AG20443 (cell line): ENCODE data around the gene STX1B.
"Not testable (repeated sequence)": the region's sequence is repeated elsewhere in the genome, so short reads cannot be mapped to it uniquely, and the experiment has no call there.

Source experiments
- DNase-seq: peaks from one replicate; pipeline ENCODE4 v3.0.0; 2012; ENCODE audit warnings: low spot score, mixed read lengths

The STX1B gene

DNA sequence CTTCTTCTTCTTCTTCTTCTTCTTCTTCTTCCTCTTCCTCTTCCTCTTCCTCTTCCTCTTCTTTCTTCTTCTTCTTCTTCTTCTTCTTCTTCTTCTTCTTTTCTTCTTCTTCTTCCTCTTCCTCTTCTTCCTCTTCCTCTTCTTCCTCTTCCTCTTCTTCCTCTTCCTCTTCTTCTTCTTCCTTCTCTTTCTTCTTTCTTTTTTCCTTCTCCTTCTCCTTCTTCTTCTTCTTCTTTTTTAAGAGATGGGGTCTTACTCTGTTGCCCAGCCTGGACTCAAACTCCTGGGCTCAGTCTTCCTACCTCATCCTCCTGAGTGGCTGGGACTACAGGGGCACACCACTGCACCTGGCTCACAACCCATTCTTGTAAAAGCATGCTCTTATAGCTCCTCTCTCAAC is 2.9 kb upstream of the STX1B start:
- DNase-seq = not testable (repeated sequence)

DNA sequence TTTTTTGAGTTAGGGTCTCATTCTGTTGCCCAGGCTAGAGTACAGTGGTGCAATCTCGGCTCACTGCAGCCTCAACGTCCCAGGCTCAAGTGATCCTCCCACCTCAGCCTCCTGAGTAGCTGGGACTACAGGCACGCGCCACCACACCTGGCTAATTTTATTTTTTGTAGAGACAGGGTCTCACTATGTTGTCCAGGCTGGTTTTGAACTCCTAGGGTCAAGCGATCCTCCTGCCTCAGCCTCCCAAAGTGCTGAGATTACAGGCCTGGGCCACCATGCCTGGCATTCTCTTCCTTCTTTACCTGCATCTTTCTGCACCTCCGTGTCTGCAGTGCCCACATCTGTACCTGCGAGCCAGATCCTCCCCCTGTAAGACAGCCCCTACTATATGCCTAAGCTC is 1.4 kb upstream of the STX1B start:
- not testable (repeated sequence) for DNase-seq

DNA sequence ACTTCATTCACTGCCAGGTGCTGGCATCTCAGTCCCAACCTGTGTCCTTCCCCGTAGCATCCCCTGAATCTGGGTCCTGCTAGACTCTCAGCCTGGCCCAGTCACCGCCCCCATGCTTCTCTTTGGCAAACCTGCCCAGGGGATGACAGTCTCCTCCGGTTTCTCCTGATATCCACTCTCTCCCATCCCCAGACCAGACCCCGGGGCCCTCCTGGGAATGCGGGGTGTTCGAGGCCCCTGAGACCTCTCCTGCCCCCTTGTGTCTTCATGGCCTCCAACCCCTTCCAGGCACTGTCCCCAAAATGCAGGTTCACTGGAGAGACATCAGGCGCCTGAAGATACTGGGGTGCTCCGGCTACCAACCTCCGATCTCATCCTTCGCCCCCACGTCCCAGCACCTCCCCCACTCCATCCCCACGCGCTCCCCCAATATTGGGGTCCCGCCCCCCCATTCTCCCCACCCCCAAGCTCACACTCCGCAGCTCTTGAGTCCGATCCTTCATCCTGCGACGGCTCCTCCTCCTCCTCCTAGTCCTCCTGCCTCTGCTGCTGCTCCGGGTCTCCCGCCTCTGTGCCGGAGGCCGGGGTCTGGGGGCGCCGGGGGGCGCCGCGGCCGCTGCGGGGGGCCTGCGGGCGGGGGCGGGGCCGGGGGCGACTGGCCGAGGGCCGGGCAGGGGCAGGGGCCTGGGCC is 399 bp downstream of the STX1B start:
- no peak for DNase-seq

DNA sequence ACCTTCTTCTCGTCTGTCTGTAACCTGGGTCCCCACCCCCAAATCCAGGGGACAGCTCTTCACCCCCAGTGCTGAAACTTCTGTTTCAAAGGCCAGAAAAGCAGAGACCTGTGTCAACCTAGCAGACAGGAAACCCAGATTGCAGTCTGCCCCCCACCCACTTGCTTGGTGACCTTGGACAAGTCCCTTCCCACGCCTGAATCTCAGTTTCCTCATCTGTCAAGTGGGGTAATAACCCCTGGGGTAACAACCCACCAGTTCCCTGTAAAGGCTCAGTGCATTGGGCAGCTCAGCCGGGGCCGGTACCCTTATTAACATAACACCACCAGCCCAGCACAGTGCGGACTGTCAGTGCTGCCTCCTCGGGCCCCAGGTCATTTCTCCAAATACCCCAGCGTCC is 1.3 kb downstream of the STX1B start:
- DNase-seq = no peak

DNA sequence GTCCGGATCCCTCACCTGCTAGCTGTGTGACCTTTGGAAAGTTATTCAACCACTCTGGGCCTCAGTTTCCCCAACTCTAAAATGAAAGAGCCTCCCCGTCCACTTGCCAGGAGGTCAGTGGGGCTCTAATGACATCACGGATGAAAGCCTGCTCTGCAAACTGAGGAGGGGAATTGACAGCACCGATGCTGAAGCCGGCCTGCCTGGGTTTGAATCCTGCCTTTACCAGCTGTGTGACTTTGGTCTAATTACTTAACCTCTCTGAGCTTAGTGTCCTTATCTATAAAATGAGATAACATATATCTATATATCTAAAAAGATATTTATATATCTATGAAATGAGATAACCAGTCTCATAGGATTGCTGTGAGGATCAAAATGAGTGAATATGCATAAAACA is 1.9 kb downstream of the STX1B start:
- DNase-seq = no peak

DNA sequence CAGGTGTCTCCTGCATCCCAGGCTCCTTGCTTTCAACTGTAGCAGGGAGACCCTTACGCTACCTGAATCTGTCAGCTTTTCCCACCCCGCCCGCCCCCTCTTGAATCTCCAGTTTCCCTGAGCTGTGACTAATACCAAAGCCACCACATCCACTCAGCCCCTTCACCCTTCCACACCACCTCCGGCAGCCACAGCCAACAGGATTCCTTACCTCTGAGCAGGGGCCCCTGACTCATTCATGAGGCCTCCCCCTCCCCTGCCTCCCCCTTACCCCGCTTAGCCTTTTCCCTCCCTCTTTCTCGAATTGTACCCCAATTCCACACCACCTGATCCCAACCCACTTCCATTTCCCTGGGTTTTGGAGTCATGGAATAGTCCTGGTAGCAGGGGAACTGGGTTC is 2.3 kb downstream of the STX1B start:
- peak; percentile 72 for DNase-seq

DNA sequence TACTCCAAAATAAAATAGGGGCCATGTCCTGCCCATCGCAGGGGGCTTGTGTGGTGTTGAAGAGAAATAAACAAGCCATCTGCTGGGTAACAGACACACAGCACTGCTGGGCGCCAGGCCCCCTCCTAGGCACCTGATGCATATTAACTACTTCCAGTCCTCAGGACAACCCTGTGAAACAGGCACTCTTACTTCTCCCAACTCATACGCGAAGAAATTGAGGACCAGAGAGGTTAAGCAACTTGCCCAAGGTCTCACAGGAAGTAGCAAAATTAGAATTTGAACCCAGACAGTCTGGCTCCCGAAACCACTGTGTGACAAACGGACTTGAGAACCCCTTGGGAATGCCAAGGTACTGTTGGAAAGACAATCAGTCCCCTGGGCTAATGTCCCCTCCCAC is 2.8 kb downstream of the STX1B start:
- no peak for DNase-seq

DNA sequence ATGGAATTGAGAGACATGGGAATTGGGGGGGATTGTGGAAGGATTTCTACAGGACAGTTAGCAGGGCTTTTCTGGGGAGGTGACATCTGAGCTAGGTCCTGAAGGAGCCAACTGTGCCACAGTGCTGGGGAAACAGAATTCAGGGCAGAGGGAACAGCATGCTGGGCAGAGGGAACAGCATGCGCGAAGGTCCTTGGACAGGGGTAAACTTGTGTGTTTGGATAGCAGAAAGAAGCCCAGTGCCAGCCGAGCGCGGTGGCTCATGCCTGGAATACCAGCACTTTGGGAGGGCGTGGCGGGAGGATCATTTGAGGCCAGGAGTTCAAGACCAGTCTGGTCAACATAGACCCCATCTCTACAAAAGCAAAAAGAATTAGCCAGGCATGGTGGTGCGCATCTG is 3.8 kb downstream of the STX1B start:
- DNase-seq = no peak

DNA sequence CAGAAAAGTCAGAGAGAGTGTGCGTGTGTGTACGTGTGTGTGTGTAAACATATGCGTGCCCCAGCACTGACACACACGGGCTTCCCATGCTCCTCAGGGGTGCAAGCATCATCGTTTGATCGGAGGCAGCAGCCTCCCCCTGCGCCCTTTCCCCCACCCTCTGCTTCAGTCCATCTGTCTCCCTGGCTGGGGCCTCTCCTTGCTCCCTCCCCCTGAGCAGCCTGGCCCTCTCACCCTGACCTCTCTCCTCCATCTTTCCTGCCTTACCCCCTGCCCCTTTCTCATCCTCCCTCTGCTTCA is 4.4 kb downstream of the STX1B start:
- no peak for DNase-seq

DNA sequence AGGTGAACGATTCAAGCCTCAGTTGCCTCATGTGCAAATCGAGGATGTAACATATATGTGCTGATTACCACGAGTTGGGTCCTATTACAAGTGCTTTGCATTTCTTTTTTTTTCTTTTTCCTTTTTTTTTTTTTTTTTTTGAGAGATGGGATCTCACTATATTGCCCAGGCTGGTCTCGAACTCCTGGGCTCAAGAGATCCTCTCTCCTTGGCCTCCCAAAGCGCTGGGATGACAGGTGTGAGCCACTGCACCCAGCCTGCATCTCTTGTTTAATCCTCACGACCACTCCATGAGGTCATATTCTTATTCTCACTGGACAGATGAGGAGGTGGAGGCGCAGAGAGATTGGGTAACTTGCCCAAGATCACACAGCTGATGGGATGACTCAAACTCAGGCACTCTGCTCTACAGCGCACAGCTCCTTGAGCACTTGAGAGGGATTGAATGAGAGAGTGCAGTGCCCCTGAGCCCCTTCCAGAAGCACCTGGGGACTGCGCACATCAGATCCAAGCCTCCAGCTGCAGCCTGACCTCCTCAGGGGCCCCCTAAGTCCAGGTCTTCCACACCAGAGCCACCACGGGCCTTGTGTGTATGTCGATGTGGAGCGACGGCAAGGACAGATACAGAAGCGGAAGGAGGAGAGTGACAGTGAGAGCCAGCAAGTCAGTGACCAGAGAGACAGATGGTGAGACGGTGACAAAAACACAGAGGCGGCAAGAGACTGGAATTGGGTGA is 4.9 kb downstream of the STX1B start:
- DNase-seq = no peak

DNA sequence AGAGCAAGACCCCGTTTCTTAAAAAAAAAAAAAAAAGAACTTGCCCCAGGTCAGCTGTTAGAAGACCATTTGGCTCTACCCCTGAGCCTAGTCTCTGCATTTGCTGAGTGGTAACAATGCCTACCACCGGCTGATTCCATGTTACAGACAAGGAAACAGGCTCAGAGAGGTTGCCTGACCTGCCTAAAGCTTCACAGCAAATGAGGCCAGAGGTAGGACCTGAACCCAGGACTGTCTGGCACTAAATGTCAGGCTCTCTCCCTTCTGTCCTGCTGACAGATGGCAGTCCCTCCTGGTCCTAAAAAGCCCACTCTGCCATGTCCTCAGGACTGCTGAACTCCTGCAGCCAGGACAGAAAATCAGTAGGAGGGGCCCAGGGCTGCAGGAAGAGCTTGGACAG is 5.8 kb downstream of the STX1B start:
- no peak for DNase-seq

DNA sequence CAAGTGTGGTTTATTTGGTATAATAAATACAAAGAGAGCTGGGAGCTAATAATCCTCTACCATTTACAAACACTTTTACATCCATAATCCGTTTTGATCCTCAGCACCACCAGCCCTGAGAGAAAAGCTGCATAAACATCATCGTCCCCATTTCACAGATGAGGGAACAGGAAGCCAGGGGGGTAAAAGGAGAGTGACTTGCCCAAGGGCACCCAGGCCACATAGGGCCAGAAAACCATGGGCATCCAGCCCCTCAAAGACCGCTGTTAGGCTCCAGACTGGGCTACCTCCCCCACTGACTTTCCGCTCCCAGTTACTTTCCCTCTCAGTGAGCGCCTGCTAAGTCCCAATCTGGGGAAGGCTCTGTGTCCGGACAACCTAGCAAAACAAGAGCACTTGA is 6.7 kb downstream of the STX1B start:
- DNase-seq = no peak

DNA sequence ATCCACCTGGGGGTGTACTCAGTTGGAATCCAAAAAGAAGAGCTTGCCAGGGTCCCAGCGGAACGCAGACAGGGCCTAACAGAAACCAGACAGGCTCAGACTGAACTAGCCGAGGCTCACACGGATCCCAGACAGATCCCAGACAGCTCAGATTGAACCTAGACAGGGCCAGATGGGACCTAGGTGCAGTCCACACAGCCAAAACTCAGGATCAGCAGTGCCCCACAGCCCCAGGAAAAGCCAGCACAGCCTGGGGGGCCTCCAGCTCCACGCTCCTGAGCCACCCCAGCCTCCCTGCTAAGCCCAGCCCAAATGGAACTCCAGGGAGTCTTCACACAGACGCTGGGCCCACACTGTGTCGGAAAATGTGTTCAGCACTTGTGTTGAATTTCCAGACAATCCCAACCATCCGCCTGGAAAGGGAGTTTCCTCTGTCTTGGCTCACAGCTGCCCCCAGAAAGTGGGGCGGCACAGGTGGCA is 7.5 kb downstream of the STX1B start:
- no peak for DNase-seq

DNA sequence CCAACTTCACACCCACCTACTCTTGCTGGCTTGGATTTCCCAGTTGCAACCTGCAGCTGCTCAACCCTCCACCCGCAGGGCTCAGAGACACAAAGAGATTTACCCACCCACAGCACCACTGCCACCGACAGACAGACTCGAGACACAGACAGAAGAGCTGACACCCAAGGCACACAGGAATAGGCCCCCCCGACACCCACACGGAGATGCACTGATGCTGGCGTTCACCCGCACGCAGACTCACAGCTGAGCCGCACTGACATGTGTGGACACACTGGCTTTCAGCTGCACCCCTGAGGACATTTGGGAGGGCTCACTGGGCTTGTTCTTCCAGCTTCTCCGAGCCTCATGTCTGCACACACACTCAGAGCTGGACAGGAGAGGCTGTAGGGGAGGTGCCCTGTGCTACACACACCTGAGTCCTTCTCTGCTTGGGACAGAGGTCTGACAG is 8.2 kb downstream of the STX1B start:
- DNase-seq = no peak

DNA sequence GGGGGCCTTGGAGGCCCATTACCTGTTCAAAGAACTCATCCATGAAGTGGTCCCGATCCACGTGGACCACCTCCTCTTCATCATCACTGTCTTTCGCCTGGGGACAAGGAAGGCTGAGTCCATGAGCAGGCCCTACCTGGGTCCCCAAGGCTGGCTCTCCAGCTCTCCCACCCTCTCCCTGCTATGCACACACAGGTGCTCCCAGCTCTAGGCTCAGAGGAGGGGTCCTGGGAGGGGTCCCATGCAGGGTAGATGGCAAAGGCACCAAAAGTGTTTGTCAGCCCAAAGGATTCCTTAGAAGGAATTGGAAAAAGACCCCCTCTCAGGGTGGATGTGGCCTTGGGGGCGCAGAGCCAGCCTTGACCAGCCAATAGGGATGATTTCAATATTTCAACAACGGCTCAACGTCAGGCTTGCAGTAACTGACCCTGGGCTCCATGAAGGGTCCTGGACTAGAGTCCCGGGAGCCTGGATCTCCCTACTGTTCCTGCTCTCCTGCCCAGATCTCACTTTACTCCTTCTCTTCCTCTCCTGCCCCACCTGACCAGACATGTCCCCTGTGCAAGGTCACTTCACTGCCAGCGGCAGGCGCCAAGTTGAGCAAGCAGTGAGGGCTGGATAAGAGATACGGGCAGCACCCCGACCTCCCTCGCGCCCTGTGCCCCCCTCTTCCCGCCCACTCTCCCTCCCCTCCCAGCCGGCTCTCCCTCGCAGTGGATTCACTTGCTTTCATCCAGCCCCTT is 8.8 kb downstream of the STX1B start:
- no peak for DNase-seq

DNA sequence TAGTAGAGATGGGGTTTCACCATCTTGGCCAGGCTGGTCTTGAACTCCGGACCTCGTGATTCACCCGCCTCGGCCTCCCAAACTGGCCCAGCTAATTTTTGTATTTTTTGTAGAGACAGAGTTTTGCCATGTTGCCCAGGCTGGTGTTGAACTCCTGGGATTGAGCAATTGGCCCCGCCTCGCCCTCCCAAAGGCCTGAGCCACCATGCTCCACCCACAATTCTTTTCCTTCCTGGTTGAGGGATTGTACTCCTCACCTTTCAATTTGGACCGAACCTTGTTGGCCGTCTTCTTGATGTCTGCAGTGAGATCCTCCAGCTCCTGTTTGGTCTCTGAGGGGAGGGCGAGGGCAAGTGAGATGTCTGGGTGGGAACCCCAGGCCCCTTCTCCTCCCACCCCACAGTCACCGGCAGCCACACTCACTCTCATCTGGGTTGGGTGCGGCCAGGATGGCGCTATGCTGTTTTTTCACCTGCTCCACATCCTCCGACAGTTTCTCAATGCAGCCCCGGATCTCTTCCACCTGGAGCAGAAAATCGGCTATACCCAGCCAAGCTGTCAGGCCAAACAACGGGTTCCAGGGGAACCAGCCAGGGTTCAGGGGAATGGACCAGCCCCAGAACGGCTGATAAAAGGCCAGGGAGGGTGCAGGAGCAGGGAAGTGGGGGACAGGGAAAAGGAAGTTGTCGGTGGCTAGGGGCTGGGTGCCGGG is 9.6 kb downstream of the STX1B start:
- DNase-seq = no peak

DNA sequence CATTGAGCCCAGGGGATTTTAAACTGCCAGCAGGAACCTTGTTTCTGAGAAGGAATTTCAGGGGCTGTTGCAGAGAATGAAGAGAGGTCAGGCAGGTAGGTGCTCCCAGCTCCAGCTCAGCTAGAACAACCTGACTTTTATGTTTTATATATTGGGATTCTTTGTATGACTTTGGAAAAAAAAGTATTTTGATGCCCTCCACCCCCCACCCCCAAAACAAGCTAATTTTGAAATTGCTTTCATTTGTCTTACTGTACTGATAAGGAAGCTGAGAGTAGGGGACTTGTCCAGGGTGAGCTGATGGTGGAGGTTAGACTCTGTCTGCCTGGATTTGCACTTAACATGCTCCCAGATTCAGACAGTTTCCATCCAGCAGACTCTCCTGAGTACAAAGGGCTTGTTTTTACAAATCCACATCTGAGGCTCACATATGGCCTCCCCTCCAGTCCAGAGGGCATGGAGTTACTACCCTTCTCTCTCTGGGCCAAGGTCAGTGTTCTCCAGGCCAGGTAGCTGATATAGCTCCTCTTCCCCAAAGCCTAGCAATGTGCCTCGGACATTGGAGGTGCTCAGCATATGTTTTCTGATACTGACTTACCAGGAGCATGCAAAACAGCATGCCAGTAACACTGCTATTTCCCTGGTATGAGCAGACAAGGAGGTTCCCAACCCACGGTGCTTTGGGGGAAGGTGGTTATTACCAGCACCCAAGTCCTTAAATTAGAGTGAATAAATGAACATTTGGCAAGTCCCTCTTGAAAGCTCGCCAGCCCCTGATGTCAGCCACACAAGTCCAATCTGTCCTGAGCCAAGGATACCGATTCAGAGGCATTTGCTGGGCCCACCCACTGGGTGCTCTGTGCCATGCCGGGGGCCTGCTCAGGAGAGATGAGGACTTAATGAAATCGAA is 11.3 kb downstream of the STX1B start:
- no peak for DNase-seq

DNA sequence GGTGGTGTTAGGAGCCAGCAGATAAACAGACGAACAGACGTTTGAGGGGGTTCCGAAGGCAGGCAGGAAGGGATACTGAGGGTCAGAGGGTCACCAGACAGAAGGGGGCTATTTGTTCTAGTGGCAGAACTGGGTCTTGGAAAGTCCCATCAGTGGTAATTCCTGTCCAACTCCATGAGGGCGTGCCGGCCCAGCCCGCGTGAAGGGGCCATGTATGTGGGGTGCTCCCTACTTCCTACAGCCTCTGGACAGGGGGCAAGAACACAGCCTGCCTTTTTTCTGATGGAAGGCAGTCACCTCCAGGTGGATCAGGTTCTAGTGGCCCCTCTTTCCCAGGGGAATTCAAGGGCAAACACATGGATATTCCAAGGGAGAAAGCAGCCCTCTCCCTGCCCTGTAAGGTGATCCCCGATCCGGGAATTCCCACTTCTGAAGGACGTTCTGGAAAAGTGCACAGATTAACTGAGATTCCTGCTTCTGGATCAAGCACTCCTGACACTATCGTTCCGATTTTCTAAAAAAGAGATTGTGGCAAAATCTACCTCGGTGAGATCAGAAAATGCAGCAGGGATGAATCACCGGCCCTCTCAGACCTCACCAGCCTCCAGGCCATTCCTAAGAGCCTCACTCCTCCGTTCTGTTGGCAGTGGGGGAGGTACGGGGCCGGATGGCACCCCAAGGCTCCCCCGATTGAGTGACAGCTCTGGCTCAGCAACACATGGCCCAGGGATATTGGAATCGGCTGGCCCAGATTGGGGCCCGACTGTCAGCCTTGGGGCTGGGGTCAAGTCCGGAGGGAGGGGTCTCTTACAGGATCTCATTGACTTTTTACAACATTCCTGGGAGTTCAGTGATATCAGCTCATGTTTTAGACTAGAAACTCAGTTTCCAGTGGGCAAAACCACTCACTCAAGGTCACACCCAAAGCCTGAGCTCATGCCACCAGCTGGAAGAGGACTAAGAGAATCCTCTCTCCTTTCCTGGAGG is 12.4 kb downstream of the STX1B start:
- peak; percentile 89 for DNase-seq

DNA sequence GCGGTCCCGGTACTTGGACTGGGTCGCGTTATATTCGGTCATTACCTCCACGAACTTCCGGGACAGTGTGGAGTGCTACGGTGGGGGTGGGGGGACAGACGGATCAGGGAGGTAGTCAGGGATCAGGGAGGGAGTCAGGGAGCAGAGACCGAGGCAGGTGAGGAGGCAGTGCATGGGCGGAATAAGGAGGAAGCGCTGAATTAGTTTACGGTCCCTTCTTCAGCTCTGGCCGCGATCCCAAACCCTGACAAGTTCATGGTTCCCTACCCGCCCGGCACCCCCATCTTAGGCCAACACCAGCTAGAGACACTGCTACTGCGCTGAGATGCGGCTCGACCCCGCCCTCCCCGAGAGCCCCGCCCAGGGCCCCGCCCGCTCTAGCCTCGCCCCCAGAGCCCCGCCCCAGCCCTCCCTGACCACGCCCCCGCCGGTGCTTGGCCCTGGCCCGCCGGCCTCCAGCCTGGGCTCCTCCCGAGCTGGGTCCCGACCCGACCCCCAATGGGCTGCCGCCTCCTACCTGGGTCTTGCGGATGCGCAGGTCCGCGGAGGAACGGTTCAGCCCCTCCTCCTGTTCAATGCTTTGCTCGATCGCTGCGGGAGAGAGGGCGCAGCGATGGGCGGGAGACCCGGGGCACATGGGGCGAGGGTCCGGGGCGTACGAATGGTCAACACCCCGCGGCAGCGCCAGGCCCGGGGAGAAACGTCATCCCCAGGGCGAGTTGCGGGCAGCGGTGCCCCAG is 13.3 kb downstream of the STX1B start:
- peak; percentile 98 for DNase-seq
